H1 (cell line): ENCODE data around the gene CACNA2D3. TPM values are rescaled to one million over a fixed set of nuclear protein-coding genes. Genes with fewer than 3 reads are reported as not detected.

Experiments used
- CHD7 ChIP-seq: fragments of 300-600 bp; sonication (generic); IDR thresholded peaks from 2 replicates; pipeline ENCODE4 v1.7.1; 2012; ENCODE audit warnings: low read length, moderate library complexity, mild to moderate bottlenecking, inconsistent platforms; ENCODE audit not compliant: insufficient replicate concordance
- HDAC6 ChIP-seq: IDR thresholded peaks from one replicate; pipeline ENCODE4 v1.7.1; 2012; ENCODE audit warnings: low read depth, mild to moderate bottlenecking, inconsistent platforms, low read length, moderate library complexity
- PHF8 ChIP-seq: fragments of 200-600 bp; sonication (generic); conservative IDR thresholded peaks from 2 replicates; pipeline ENCODE4 v1.7.1; 2012; ENCODE audit warnings: low read depth, mild to moderate bottlenecking, inconsistent platforms, low read length, moderate library complexity
- SRF ChIP-seq: IDR thresholded peaks from 2 replicates; pipeline ENCODE4 v1.6.1; 2011; ENCODE audit warnings: mild to moderate bottlenecking, low read depth, low read length, moderate library complexity
- polyA plus RNA-seq, 7 experiments: library from polyadenylated mRNA; depleted of rRNA in 3 of 7; stranded (reverse) in 5 of 7; unstranded in 2 of 7; fragments of >200 nt in 5 of 7; fragments of 200-250 nt in 2 of 7; gene quantifications; 1 replicate in 5 of 7; 2 replicates in 1 of 7; 4 replicates in 1 of 7; pipeline versions ENCODE4 v1.2.1 to v1.2.3, GENCODE V29; 2011 to 2013; ENCODE audit warnings: missing spikeins in 2 of 7, mixed read lengths in 2 of 7
- total RNA-seq: library from RNA; stranded (reverse); fragmentation: NEBNext Ultra II Directional; extraction: Animal tissue kit (Norgen Biotek cat#: 25700); gene quantifications from 2 replicates; pipeline ENCODE4 v1.2.1, GENCODE V29; 2021

CACNA2D3 gene
- total and polyA plus RNA-seq, 2 of the 8 experiments (the other 6 are each of a cell fraction or from before 2014, with no cell fraction given): 1.5 to 1.8 TPM

- no peak for TF ChIP-seq CHD7
- no peak for TF ChIP-seq HDAC6
- TF ChIP-seq PHF8: no peak
- no peak for TF ChIP-seq SRF
These were observed 674.8 kb downstream of the CACNA2D3 start (continued) for GRCh38 chr3:54797111-54797510.
